Daoy (cell line): ENCODE measurements around the gene STAT3. TPM values are rescaled to one million over a fixed set of nuclear protein-coding genes. Genes with fewer than 3 reads are reported as not detected.

Source experiments
- total RNA-seq: library from RNA; depleted of rRNA; stranded (reverse); fragments of >200 nt; shearing (Covaris generic); gene quantifications from 2 replicates; pipeline ENCODE4 v1.2.3, GENCODE V29; 2014; rRNA removed

The STAT3 gene
- total RNA-seq, 1 experiment from 2014 or later: 28.6 TPM

Other genes with a start within 250 kb of the STAT3 start
- gene RAB5C, start 233.5 kb downstream of the STAT3 start, total RNA-seq: 62.4 and 66.9 TPM in 2 replicates
- gene KCNH4, start 207.3 kb downstream of the STAT3 start, total RNA-seq: under 0.01 TPM in 1 of 2 replicates, not detected in the other
- not detected in 2 replicates for gene HCRT, start 203.0 kb downstream of the STAT3 start, total RNA-seq
- 1.8 and 2.8 TPM in 2 replicates for gene GHDC, start 193.9 kb downstream of the STAT3 start, total RNA-seq
- 18.6 and 27.1 TPM in 2 replicates for gene STAT5B, start 112.1 kb downstream of the STAT3 start, total RNA-seq
- 11.9 and 18.7 TPM in 2 replicates for gene STAT5A, start 99.9 kb downstream of the STAT3 start, total RNA-seq
- gene CAVIN1, start 34.8 kb upstream of the STAT3 start, total RNA-seq: 192 and 215 TPM in 2 replicates
- gene ATP6V0A1, start 70.4 kb upstream of the STAT3 start, total RNA-seq: 12.6 and 16.6 TPM in 2 replicates
- 10.5 and 14.2 TPM in 2 replicates for gene NAGLU, start 147.8 kb upstream of the STAT3 start, total RNA-seq
- under 0.01 and 0.09 TPM in 2 replicates for gene HSD17B1, start 164.5 kb upstream of the STAT3 start, total RNA-seq
- 18.6 and 19.6 TPM in 2 replicates for gene COASY, start 173.7 kb upstream of the STAT3 start, total RNA-seq
- 8.5 and 16.2 TPM in 2 replicates for gene MLX, start 178.7 kb upstream of the STAT3 start, total RNA-seq
- 17.4 and 32.3 TPM in 2 replicates for gene PSMC3IP, start 189.3 kb upstream of the STAT3 start, total RNA-seq
- 16.3 and 22.1 TPM in 2 replicates for gene RETREG3, start 220.9 kb upstream of the STAT3 start, total RNA-seq
- 36.9 and 54.3 TPM in 2 replicates for gene TUBG1, start 221.2 kb upstream of the STAT3 start, total RNA-seq